SK-N-SH (cell line): ENCODE results near the gene SPATA6. TPM values are rescaled to one million over a fixed set of nuclear protein-coding genes. Genes with fewer than 3 reads are reported as not detected.
"Not testable (repeated sequence)": the region's sequence is repeated elsewhere in the genome, so short reads cannot be mapped to it uniquely, and the experiment has no call there.

Experiments
- CTCF ChIA-PET: fragments of 300-600, 350-600 bp; formaldehyde crosslinking; extraction: SDS; loops from one replicate; lab custom pipeline; 2021; lab: Yijun Ruan, JAX
- POLR2A ChIA-PET: fragments of 350-600 bp; sonication (Branson Sonifier 250); formaldehyde crosslinking; extraction: SDS; loops from one replicate; lab custom pipeline; 2020; ENCODE audit warnings: antibody characterized with exemption, inconsistent platforms; lab: Yijun Ruan, JAX
- DNase-seq: peaks from one replicate; pipeline ENCODE4 v3.0.0; 2012
- H2AFZ ChIP-seq: fragments of 200-600 bp; sonication (generic); 2 replicates; pipeline ENCODE4 v1.8.1; 2016; ENCODE audit warnings: antibody characterized with exemption, mild to moderate bottlenecking, low read depth
- H3F3A ChIP-seq: fragments of 200-600 bp; sonication (generic); replicated peaks from 2 replicates; pipeline ENCODE3; 2016; ENCODE audit warnings: antibody characterized with exemption, mild to moderate bottlenecking; ENCODE audit not compliant: insufficient read depth
- H3K27ac ChIP-seq, 2 experiments: fragments of 200-500 bp in 1 of 2; fragments of 200-600 bp in 1 of 2; sonication (Bioruptor generic) in 1 of 2; sonication (generic), shearing (Covaris generic) in 1 of 2; 2 replicates each; pipeline versions ENCODE4 v1.5.1 to v1.6.1; 2014 to 2016; ENCODE audit warnings: low read depth in 2 of 2, inconsistent platforms in 1 of 2, low read length in 1 of 2, mild to moderate bottlenecking in 1 of 2, mixed read lengths in 1 of 2
- H3K27me3 ChIP-seq: fragments of 200-600 bp; sonication (generic), shearing (Covaris generic); 2 replicates; pipeline ENCODE4 v1.6.1; 2016; ENCODE audit warnings: mixed run types; ENCODE audit not compliant: insufficient read depth
- H3K36me3 ChIP-seq, 2 experiments: fragments of 200-500 bp in 1 of 2; fragments of 200-600 bp in 1 of 2; sonication (Bioruptor generic) in 1 of 2; sonication (generic) in 1 of 2; replicated peaks in 1 of 2; 2 replicates each; pipeline versions ENCODE3 to v1.5.1; 2014 to 2016; ENCODE audit warnings: low read length in 1 of 2, mild to moderate bottlenecking in 1 of 2; ENCODE audit not compliant: insufficient read depth in 2 of 2, control insufficient read depth in 1 of 2
- H3K4me1 ChIP-seq, 2 experiments: fragments of 200-500 bp in 1 of 2; fragments of 200-600 bp in 1 of 2; sonication (Bioruptor generic) in 1 of 2; sonication (generic), shearing (Covaris generic) in 1 of 2; 2 replicates each; pipeline versions ENCODE4 v1.5.1 to v1.6.1; 2014 to 2016; ENCODE audit warnings: low read depth in 1 of 2, low read length in 1 of 2, mixed run types in 1 of 2; ENCODE audit not compliant: insufficient read depth in 2 of 2, control insufficient read depth in 1 of 2
- H3K4me2 ChIP-seq: fragments of 200-600 bp; sonication (generic), shearing (Covaris generic); 2 replicates; pipeline ENCODE4 v1.6.1; 2017; ENCODE audit warnings: mixed run types
- H3K4me3 ChIP-seq, 2 experiments: fragments of 200-500 bp in 1 of 2; fragments of 200-600 bp in 1 of 2; sonication (Bioruptor generic) in 1 of 2; sonication (generic), shearing (Covaris generic) in 1 of 2; 2 replicates each; pipeline versions ENCODE4 v1.5.1 to v1.8.1; 2014 to 2016; ENCODE audit warnings: low read depth in 2 of 2, inconsistent platforms in 1 of 2, low read length in 1 of 2, mild to moderate bottlenecking in 1 of 2, mixed read lengths in 1 of 2, moderate library complexity in 1 of 2
- H3K79me2 ChIP-seq: fragments of 200-600 bp; sonication (generic); 2 replicates; pipeline ENCODE4 v1.8.1; 2017; ENCODE audit warnings: mild to moderate bottlenecking; ENCODE audit not compliant: insufficient read depth
- H3K9ac ChIP-seq: fragments of 200-600 bp; sonication (generic); 2 replicates; pipeline ENCODE4 v1.6.1; 2017; ENCODE audit warnings: mixed run types
- H3K9me2 ChIP-seq: fragments of 200-600 bp; sonication (generic); 2 replicates; pipeline ENCODE4 v1.6.1; 2017; ENCODE audit warnings: mixed run types
- H3K9me3 ChIP-seq: fragments of 200-600 bp; sonication (generic); 2 replicates; pipeline ENCODE4 v1.6.1; 2017; ENCODE audit warnings: mixed run types, mild to moderate bottlenecking, moderate library complexity
- H4K20me1 ChIP-seq: fragments of 200-600 bp; sonication (generic); 2 replicates; pipeline ENCODE4 v1.6.1; 2017; ENCODE audit warnings: mild to moderate bottlenecking, mixed run types; ENCODE audit not compliant: insufficient read depth
- CHD2 ChIP-seq: fragments of 150-350 bp; IDR thresholded peaks from 2 replicates; pipeline ENCODE4 v1.6.1; 2018; ENCODE audit warnings: low read length; ENCODE audit not compliant: partially characterized antibody
- ELF1 ChIP-seq: IDR thresholded peaks from 2 replicates; pipeline ENCODE4 v1.4.0; 2012
- EZH2phosphoT487 ChIP-seq: fragments of 200-600 bp; sonication (generic); IDR thresholded peaks from 2 replicates; pipeline ENCODE4 v1.6.1; 2017; ENCODE audit warnings: low read depth, mixed run types, mild to moderate bottlenecking, antibody characterized with exemption, moderate library complexity, borderline replicate concordance
- FOSL2 ChIP-seq: IDR thresholded peaks from 2 replicates; pipeline ENCODE4 v1.4.0; 2012; ENCODE audit warnings: low read depth, mild to moderate bottlenecking, moderate library complexity, borderline replicate concordance
- FOXJ3 ChIP-seq: sonication (generic); formaldehyde crosslinking; IDR thresholded peaks from 2 replicates; pipeline ENCODE4 v1.5.1; 2020; ENCODE audit warnings: mild to moderate bottlenecking, missing genetic modification reagents
- FOXM1 ChIP-seq: IDR thresholded peaks from 2 replicates; pipeline ENCODE4 v1.4.0; 2012; ENCODE audit warnings: low read depth, mild to moderate bottlenecking
- GABPA ChIP-seq: IDR thresholded peaks from 2 replicates; pipeline ENCODE4 v1.4.0; 2012; ENCODE audit warnings: low read depth, mild to moderate bottlenecking
- MEF2A ChIP-seq: IDR thresholded peaks from 2 replicates; pipeline ENCODE4 v1.4.0; 2012; ENCODE audit warnings: low read depth, borderline replicate concordance
- POLR2AphosphoS5 ChIP-seq: IDR thresholded peaks from 2 replicates; pipeline ENCODE4 v1.6.1; 2012; ENCODE audit warnings: low read depth, low read length
- RCOR1 ChIP-seq: fragments of 150-350 bp; IDR thresholded peaks from 2 replicates; pipeline ENCODE4 v1.6.1; 2017; ENCODE audit warnings: antibody characterized with exemption, low read length
- REST ChIP-seq: IDR thresholded peaks from 2 replicates; pipeline ENCODE4 v1.6.1; 2012; ENCODE audit warnings: mild to moderate bottlenecking, low read depth, low read length, moderate library complexity
- RFX5 ChIP-seq: IDR thresholded peaks from 2 replicates; pipeline ENCODE4 v1.6.1; 2012; ENCODE audit warnings: mild to moderate bottlenecking, improper control_type of control experiment, low read length
- WGBS: methylation state at CpG from one replicate; pipeline ENCODE4 v1.1.6; 2017; ENCODE audit warnings: low lambda C conversion rate; 5-methylcytosine and 5-hydroxymethylcytosine counted together
- polyA plus RNA-seq, 3 experiments: library from polyadenylated mRNA; depleted of rRNA; stranded (reverse); fragments of >200 nt; gene quantifications; 2 replicates each; pipeline ENCODE4 v1.2.3, GENCODE V29; 2012
- TF ChIP-seq, protein P1 (sequence below): IDR thresholded peaks from 2 replicates; pipeline ENCODE4 v1.4.0; 2012; ENCODE audit warnings: low read depth

The SPATA6 gene
- polyA plus RNA-seq, 1 of the 3 experiments (the other 2 are of a cell fraction), result 2.4 TPM

DNA sequence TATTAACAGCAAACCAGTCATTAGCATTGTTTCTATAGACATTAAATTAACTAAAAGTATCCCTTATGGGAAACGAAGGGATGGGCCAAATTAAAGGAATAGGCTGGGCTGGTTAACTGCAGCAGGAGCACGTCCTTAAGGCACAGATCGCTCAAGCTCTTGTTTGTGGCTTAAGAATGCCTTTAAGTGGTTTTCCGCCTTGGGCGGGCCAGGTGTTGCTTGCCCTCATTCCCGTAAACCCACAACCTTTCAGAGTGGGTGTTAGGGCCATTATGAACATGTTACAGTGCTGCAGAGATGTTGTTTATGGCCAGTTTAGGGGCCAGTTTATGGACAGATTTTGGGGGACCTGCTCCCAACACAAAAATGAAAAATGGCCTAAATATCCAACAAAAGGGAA lies 47.9 kb upstream of the SPATA6 start:
- DNase-seq, H3K27me3 ChIP-seq, H3K9ac ChIP-seq, H2AFZ ChIP-seq, H3K4me1 ChIP-seq, H3K27ac ChIP-seq, H3K9me3 ChIP-seq, H3F3A ChIP-seq, H3K4me2 ChIP-seq, H4K20me1 ChIP-seq, H3K36me3 ChIP-seq, H3K79me2 ChIP-seq, POLR2A ChIA-PET, H3K4me3 ChIP-seq, H3K9me2 ChIP-seq: not testable (repeated sequence)
- WGBS, result 43% methylated on average over 6 of the region's 6 CpGs
- CTCF ChIA-PET, result interaction anchor here (5.1 kb wide), 1 partner anchor 11 kb away, joined by 26 read pairs; no protein-coding TSS in a partner anchor

DNA sequence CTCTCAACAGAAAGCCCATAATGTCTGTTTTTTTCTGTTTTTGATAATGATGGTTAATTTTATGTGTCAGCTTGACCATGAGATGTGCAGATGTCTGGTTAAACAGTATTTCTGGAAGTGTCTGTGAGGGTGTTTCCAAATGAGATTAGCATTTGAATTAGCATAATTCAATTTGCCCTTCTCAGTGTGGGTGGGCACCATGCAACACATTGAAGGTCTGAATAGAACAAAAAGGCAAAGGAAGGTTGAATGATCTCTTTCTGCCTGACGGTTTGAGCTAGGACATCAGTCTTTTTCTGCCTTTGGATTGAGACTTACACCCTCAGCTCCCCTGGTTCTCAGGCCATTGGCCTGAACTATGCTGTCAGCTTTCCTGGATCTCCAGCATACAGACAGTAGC lies 34.9 kb upstream of the SPATA6 start:
- H3K9me2 ChIP-seq, result no peaks in the 10 kb centered on the region
- ChIA-PET CTCF (interaction anchor here (1.5 to 8.7 kb wide), 2 partner anchors 9 to 16 kb away, joined by 3 to 85 read pairs; no protein-coding TSS in a partner anchor), POLR2A (no interaction called here)
- no peak overlapping the region for H3K4me3 ChIP-seq
- H3K27ac ChIP-seq, result no peak overlapping the region
- DNase-seq, result no peak
- H3K4me2 ChIP-seq, result no peak overlapping the region
- no peaks in the 10 kb centered on the region for H3F3A ChIP-seq
- no peaks in the 10 kb centered on the region for H3K9me3 ChIP-seq
- no peaks in the 10 kb centered on the region for H3K4me1 ChIP-seq
- no peak for TF ChIP-seq GABPA
- no peak for TF ChIP-seq POLR2AphosphoS5
- no peak for TF ChIP-seq RFX5
- no peak for TF ChIP-seq REST
- WGBS, result 22% methylated on average over 1 of the region's 1 CpG
- no peaks in the 10 kb centered on the region for H3K36me3 ChIP-seq
- no peak overlapping the region for H3K9ac ChIP-seq
- H3K79me2 ChIP-seq, result no peaks in the 10 kb centered on the region
- H4K20me1 ChIP-seq, result no peaks in the 10 kb centered on the region
- H2AFZ ChIP-seq, result no peak overlapping the region
- no peaks in the 10 kb centered on the region; the same call in 1 of the 2 replicates for H3K27me3 ChIP-seq

GRCh38 chr1:48500541-48501450 lies 28.8 kb upstream of the SPATA6 start:
- H3K4me2 ChIP-seq, result no peak overlapping the region
- no peaks in the 10 kb centered on the region for H3K9me2 ChIP-seq
- no peaks in the 10 kb centered on the region; a peak in 1 of 4 replicates for H3K4me1 ChIP-seq
- H2AFZ ChIP-seq, result no peak overlapping the region
- no peaks in the 10 kb centered on the region for H4K20me1 ChIP-seq
- H3K36me3 ChIP-seq, result no peaks in the 10 kb centered on the region
- H3K79me2 ChIP-seq, result no peaks in the 10 kb centered on the region
- ChIA-PET CTCF (interaction anchor here (0.7 to 2.9 kb wide), 6 partner anchors 15 to 1848 kb away, joined by 3 to 16 read pairs (median 5); no protein-coding TSS in a partner anchor), POLR2A (no interaction called here)
- DNase-seq, result no peak
- 35% methylated on average over 12 of the region's 12 CpGs for WGBS
- H3K9me3 ChIP-seq, result no peaks in the 10 kb centered on the region
- H3K4me3 ChIP-seq, result no peak overlapping the region
- H3K9ac ChIP-seq, result no peak overlapping the region
- no peaks in the 10 kb centered on the region for H3K27me3 ChIP-seq
- H3K27ac ChIP-seq, result no peak overlapping the region
- H3F3A ChIP-seq, result no peaks in the 10 kb centered on the region
- TF ChIP-seq FOXJ3 (CRISPR knock-in tag) (no peak), EZH2phosphoT487 (no peak), CHD2 (no peak), FOSL2 (no peak), RCOR1 (no peak), REST (no peak), MEF2A (no peak), FOXM1 (no peak), ELF1 (no peak)
- TF ChIP-seq, protein P1, sequence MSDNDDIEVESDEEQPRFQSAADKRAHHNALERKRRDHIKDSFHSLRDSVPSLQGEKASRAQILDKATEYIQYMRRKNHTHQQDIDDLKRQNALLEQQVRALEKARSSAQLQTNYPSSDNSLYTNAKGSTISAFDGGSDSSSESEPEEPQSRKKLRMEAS, result no peak
